Measurements from ENCODE around the gene TMEM97.

DNA sequence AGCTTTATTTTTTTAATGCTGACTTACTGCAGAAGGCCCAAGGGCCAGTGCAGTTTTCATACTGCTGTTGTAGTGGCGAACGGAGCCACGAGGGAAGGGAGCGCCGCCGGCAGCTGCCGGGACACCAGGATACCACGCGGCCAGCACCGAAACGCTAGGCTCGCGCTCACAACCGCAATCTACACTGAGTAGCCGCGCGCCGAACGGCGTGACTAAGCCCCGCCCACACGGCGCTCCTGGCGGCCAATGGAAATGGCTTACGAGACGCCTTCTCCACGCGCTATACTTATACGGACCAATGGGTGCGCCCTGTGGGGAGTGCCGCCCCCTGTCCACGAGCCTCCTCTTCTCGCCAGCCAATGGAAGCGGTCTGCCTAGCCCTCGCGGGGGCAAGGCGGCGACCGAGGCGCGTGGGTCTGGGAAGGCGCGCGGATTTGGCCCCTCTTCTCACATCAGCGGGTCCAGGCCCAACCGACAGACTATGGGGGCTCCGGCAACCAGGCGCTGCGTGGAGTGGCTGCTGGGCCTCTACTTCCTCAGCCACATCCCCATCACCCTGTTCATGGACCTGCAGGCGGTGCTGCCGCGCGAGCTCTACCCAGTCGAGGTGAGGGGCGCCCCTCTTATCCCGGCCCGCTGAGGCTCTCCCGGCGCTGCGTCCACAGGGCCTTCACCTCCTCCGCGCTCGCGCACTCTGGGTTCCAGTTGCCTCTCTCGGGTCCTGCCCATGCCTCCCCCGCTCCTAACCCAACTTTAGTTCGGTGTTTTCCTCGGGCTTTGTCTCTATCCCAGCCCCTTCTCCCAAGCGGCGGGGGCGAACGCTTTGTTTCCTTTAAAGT, at the start of gene TMEM97:
- TF ChIP-seq, protein P1, sequence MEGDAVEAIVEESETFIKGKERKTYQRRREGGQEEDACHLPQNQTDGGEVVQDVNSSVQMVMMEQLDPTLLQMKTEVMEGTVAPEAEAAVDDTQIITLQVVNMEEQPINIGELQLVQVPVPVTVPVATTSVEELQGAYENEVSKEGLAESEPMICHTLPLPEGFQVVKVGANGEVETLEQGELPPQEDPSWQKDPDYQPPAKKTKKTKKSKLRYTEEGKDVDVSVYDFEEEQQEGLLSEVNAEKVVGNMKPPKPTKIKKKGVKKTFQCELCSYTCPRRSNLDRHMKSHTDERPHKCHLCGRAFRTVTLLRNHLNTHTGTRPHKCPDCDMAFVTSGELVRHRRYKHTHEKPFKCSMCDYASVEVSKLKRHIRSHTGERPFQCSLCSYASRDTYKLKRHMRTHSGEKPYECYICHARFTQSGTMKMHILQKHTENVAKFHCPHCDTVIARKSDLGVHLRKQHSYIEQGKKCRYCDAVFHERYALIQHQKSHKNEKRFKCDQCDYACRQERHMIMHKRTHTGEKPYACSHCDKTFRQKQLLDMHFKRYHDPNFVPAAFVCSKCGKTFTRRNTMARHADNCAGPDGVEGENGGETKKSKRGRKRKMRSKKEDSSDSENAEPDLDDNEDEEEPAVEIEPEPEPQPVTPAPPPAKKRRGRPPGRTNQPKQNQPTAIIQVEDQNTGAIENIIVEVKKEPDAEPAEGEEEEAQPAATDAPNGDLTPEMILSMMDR (IDR thresholded peaks at IDR 0.05), result peak in 1 of 4 experiments; percentile 32
- TF ChIP-seq POLR2AphosphoS5 (IDR thresholded peaks at IDR 0.05) (peak; percentile 35), EP300 (IDR thresholded peaks at IDR 0.05) (no peak), POLR2A (IDR thresholded peaks at IDR 0.05) (no peak)
